ENCODE measurements around the gene OR2AJ1.

OR2AJ1 gene

DNA sequence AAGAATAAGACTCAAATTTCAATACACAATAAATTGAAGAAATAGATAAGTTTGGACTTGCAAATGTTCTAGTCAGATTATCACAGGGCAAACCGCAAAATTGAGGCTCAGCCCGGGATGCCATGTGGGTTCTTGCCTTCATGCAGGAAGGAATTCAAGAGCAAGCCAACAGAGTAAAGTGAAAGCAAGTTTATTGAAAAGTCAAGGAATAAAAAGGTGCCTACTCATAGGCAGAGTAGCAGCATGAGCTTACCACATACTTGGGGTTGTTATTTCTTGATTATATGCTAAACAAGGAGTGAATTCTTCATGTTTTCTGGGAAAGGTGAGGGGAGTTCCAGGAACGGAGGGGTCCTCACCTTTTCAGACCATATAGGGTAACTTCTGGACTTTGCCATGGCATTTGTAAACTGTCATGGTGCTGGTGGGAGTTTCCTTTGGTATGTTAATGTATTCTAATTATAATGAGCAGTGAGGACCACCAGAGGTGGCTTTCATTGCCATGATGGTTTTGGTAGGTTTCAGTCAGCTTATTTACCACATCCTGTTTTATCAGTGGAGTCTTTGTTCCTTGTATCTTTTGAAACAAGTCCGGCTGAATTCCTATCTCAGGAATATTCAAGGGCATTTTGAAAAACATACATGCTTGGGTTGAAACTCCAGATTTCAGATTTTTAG lies 38.4 kb downstream of the OR2AJ1 start:
- no peak overlapping the region for H3K9ac ChIP-seq (ENCODE audit: low read length)
- no peaks in the 10 kb centered on the region for H3K4me1 ChIP-seq (ENCODE audit: control insufficient read depth, insufficient read depth, low read length)
- H3K27ac ChIP-seq (ENCODE audit: low read depth, low read length) = no peak overlapping the region
- no peak overlapping the region for H3K4me3 ChIP-seq (ENCODE audit: low read depth, low read length)
- H3K9me3 ChIP-seq (ENCODE audit: control insufficient read depth, insufficient read depth, low read depth, low read length) = peaks cover 24% of the 10 kb centered on the region; the same call in 1 of the 2 replicates
- H3K27me3 ChIP-seq (ENCODE audit: control insufficient read depth, insufficient read depth, low read length) = no peaks in the 10 kb centered on the region
- H3K36me3 ChIP-seq (ENCODE audit: control insufficient read depth, insufficient read depth, low read length) = no peaks in the 10 kb centered on the region

DNA sequence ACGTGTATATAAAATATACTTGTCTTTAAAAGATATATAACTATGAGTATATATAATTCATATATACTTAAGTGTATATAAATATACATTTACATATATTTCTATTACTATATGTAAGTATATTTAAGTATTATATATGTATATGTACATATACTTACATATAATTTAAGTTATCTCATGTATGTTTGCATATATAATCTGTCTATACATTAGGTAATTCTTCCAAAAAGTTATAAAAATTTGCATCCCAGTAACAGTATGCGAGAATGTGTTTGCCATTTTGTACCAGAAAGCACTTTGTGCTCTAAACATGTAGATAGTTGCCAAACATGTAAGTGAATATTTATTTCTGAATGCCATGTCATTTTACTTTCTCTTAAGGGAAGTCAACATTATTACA lies 40.2 kb downstream of the OR2AJ1 start, which contains the start of gene OR2AK2:
Gene OR2AK2 (plus strand): TSS at position 301 of the 400 bp plus-strand sequence. CDS start 144 bp downstream, outside the sequence.
- no peak within 1 kb of the TSS for H3K4me3 ChIP-seq (ENCODE audit: low read depth, low read length)
- H3K4me1 ChIP-seq (ENCODE audit: control insufficient read depth, insufficient read depth, low read length) = no peaks in the 10 kb centered on the region
- H3K27ac ChIP-seq (ENCODE audit: low read depth, low read length) = no peak within 1 kb of the TSS

DNA sequence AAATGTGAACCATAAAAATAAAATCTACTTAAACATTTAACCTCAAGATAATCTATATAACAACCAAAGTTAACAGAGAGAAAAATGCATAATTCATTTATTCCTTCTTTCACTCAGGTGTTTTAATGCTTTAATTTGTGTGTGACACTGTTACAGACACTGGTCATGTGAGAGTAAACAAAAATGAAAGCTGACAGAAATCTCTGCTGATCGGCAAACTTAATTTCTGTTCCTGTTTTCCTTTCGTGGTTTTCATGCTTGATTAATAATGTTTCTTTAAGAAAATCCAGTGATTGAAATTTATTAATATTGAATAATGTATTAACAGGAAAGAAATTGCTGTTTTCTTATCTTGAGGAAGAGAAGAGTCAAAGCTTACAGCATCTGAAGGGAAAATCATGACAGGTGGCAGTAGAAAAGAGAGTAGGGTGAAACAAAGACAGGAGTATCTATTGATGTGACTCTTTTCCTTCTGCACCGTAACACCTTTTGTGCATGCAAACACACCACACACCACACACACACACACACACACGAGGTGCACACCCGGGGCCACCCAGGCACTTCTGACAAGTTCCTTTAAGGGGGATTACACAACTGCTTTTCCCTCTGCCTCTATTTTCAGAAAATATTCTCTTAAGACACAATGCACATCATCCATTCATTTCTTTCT lies 42.0 kb downstream of the OR2AJ1 start:
- Histone ChIP-seq H3K9me3 (ENCODE audit: control insufficient read depth, insufficient read depth, low read depth, low read length) (peaks cover 25% of the 10 kb centered on the region; the same call in 1 of the 2 replicates), H3K9ac (ENCODE audit: low read length) (no peak overlapping the region), H3K4me1 (ENCODE audit: control insufficient read depth, insufficient read depth, low read length) (no peaks in the 10 kb centered on the region), H3K27ac (ENCODE audit: low read depth, low read length) (no peak overlapping the region), H3K4me3 (ENCODE audit: low read depth, low read length) (no peak overlapping the region), H3K36me3 (ENCODE audit: control insufficient read depth, insufficient read depth, low read length) (no peaks in the 10 kb centered on the region), H3K27me3 (ENCODE audit: control insufficient read depth, insufficient read depth, low read length) (no peaks in the 10 kb centered on the region)

More for the DNA sequence above, 40.2 kb downstream of the OR2AJ1 start, which contains the start of gene OR2AK2:
- Histone ChIP-seq H3K27me3 (ENCODE audit: control insufficient read depth, insufficient read depth, low read length) (no peaks in the 10 kb centered on the region), H3K9ac (ENCODE audit: low read length) (no peak within 1 kb of the TSS), H3K36me3 (ENCODE audit: control insufficient read depth, insufficient read depth, low read length) (no peaks in the 10 kb centered on the region), H3K9me3 (ENCODE audit: control insufficient read depth, insufficient read depth, low read depth, low read length) (peaks cover 26% of the 10 kb centered on the region; the same call in 1 of the 2 replicates)
